Nephron (organoid): ENCODE results near the gene AQP2.
"Not testable (repeated sequence)": the region's sequence is repeated elsewhere in the genome, so short reads cannot be mapped to it uniquely, and the experiment has no call there.

ENCODE experiments used
- H3K27ac Mint-ChIP-seq, 3 experiments: 2 replicates each; pipeline ENCODE4 v1.8.0; 2020; ENCODE audit warnings: mixed read lengths in 3 of 3, mild to moderate bottlenecking in 2 of 3, moderate library complexity in 1 of 3
- H3K27me3 Mint-ChIP-seq: 2 replicates; pipeline ENCODE4 v1.8.0; 2021; ENCODE audit warnings: low read depth, mild to moderate bottlenecking, moderate library complexity, mixed read lengths
- H3K36me3 Mint-ChIP-seq: 2 replicates; pipeline ENCODE4 v1.8.0; 2020; ENCODE audit warnings: low read depth, mixed read lengths
- H3K4me1 Mint-ChIP-seq: 2 replicates; pipeline ENCODE4 v1.8.0; 2020; ENCODE audit warnings: mixed read lengths
- H3K4me3 Mint-ChIP-seq, 3 experiments: 2 replicates each; pipeline ENCODE4 v1.8.0; 2020; ENCODE audit warnings: mild to moderate bottlenecking in 3 of 3, mixed read lengths in 3 of 3, moderate library complexity in 2 of 3
- H3K9me3 Mint-ChIP-seq: 2 replicates; pipeline ENCODE4 v1.8.0; 2020; ENCODE audit warnings: mixed read lengths
- CTCF ChIP-seq, 3 experiments: fragments of 200-600 bp; sonication (generic); IDR thresholded peaks; one replicate each; pipeline ENCODE4 v1.5.0; 2021; ENCODE audit warnings: antibody characterized with exemption in 3 of 3; ENCODE audit not compliant: unreplicated experiment in 3 of 3

The AQP2 gene

GRCh38 chr12:49984476-49985359 is 34.2 kb downstream of the AQP2 start:
- Mint-ChIP-seq H3K4me3 (no peak overlapping the region), H3K27me3 (peaks cover 4% of the 10 kb centered on the region), H3K4me1 (peaks cover 68% of the 10 kb centered on the region), H3K9me3 (no peaks in the 10 kb centered on the region), H3K36me3 (peaks cover 10% of the 10 kb centered on the region), H3K27ac (peak overlapping the region; percentile 82 to 93 (median 89))
- no peak for TF ChIP-seq CTCF (IDR thresholded peaks at IDR 0.05; ENCODE audit: unreplicated experiment in 3 of 3)

GRCh38 chr12:49985981-49986380 is 35.4 kb downstream of the AQP2 start:
- Mint-ChIP-seq H3K36me3 (peaks cover 17% of the 10 kb centered on the region), H3K27ac (peak overlapping the region; percentile 69 to 89 (median 82)), H3K4me3 (no peak overlapping the region), H3K9me3 (no peaks in the 10 kb centered on the region), H3K4me1 (peaks cover 57% of the 10 kb centered on the region), H3K27me3 (peaks cover 4% of the 10 kb centered on the region)
- TF ChIP-seq CTCF (IDR thresholded peaks at IDR 0.05; ENCODE audit: unreplicated experiment in 3 of 3): no peak

GRCh38 chr12:49986476-49986875 is 35.9 kb downstream of the AQP2 start:
- not testable (repeated sequence) for H3K27me3 Mint-ChIP-seq, H3K9me3 Mint-ChIP-seq, H3K4me3 Mint-ChIP-seq
- peaks cover 53% of the 10 kb centered on the region for H3K4me1 Mint-ChIP-seq
- peak overlapping the region; percentile 38 to 89 (median 54) for H3K27ac Mint-ChIP-seq
- peaks cover 17% of the 10 kb centered on the region for H3K36me3 Mint-ChIP-seq

- H3K4me1 Mint-ChIP-seq: peaks cover 45% of the 10 kb centered on the region
- H3K27ac Mint-ChIP-seq: peak overlapping the region; percentile 63 to 74 (median 65)
- peaks cover 28% of the 10 kb centered on the region for H3K36me3 Mint-ChIP-seq
- H3K9me3 Mint-ChIP-seq: no peaks in the 10 kb centered on the region
- H3K27me3 Mint-ChIP-seq: no peaks in the 10 kb centered on the region
- no peak overlapping the region for H3K4me3 Mint-ChIP-seq
- TF ChIP-seq CTCF (IDR thresholded peaks at IDR 0.05; ENCODE audit: unreplicated experiment in 3 of 3): no peak
Measured at GRCh38 chr12:49987625-49988303, 37.2 kb downstream of the AQP2 start.

- H3K4me3 Mint-ChIP-seq: not testable (repeated sequence)
- Mint-ChIP-seq H3K36me3 (peaks cover 40% of the 10 kb centered on the region), H3K4me1 (peaks cover 32% of the 10 kb centered on the region)
Measured at GRCh38 chr12:49989400-49989799, 38.9 kb downstream of the AQP2 start.

GRCh38 chr12:49990273-49990672 is 39.7 kb downstream of the AQP2 start:
- no peak overlapping the region for H3K27ac Mint-ChIP-seq
- H3K4me3 Mint-ChIP-seq: no peak overlapping the region
- peaks cover 49% of the 10 kb centered on the region for H3K36me3 Mint-ChIP-seq
- no peaks in the 10 kb centered on the region for H3K9me3 Mint-ChIP-seq
- peaks cover 24% of the 10 kb centered on the region for H3K4me1 Mint-ChIP-seq
- no peaks in the 10 kb centered on the region for H3K27me3 Mint-ChIP-seq
- no peak for TF ChIP-seq CTCF (IDR thresholded peaks at IDR 0.05; ENCODE audit: unreplicated experiment in 3 of 3)

More at GRCh38 chr12:49989400-49989799, 38.9 kb downstream of the AQP2 start:
- H3K27ac Mint-ChIP-seq, H3K9me3 Mint-ChIP-seq, H3K27me3 Mint-ChIP-seq: not testable (repeated sequence)
